22Rv1 (cell line): Measurements from ENCODE around the gene PEX11B.

Experiments used
- CTCF ChIP-seq: fragments of 450-650 bp; IDR thresholded peaks from 2 replicates; pipeline ENCODE4 v1.5.1; 2017; ENCODE audit warnings: mild to moderate bottlenecking
- ZFX ChIP-seq: fragments of 450-650 bp; IDR thresholded peaks from 2 replicates; pipeline ENCODE4 v1.6.1; 2017; ENCODE audit warnings: antibody characterized with exemption, borderline replicate concordance

- TF ChIP-seq CTCF (no peak), ZFX (no peak)
These were observed 35.3 kb upstream of the PEX11B start for GRCh38 chr1:145953861-145954260.
